DND-41 (cell line): Measurements from ENCODE around the gene BTC.

Experiments used
- ATAC-seq: fragments of 200-7000 bp; cut with Tn5 transposase; 3 replicates; pipeline ENCODE4 v1.9.1; 2021; ENCODE audit warnings: low read depth; ENCODE audit not compliant: insufficient read depth
- DNase-seq: peaks from one replicate; pipeline ENCODE4 v3.0.0-alpha.2; 2020
- H2AFZ ChIP-seq: 2 replicates; pipeline ENCODE4 v1.6.0; 2012; ENCODE audit warnings: low read depth, low read length
- H3K27ac ChIP-seq: 2 replicates; pipeline ENCODE4 v1.5.1; 2012; ENCODE audit warnings: low read length, inconsistent platforms
- H3K27me3 ChIP-seq: fragments of 200-600 bp; sonication (generic); 2 replicates; pipeline ENCODE4 v1.6.0; 2012; ENCODE audit warnings: low read length, mild to moderate bottlenecking, inconsistent platforms; ENCODE audit not compliant: insufficient read depth, poor library complexity
- H3K36me3 ChIP-seq: 2 replicates; pipeline ENCODE4 v1.5.1; 2012; ENCODE audit warnings: low read length, inconsistent platforms; ENCODE audit not compliant: insufficient read depth
- H3K4me1 ChIP-seq: 2 replicates; pipeline ENCODE4 v1.5.1; 2012; ENCODE audit warnings: mild to moderate bottlenecking, low read length; ENCODE audit not compliant: insufficient read depth
- H3K4me2 ChIP-seq: 2 replicates; pipeline ENCODE4 v1.6.0; 2012; ENCODE audit warnings: mild to moderate bottlenecking, moderate library complexity, low read length, inconsistent platforms; ENCODE audit not compliant: insufficient read depth
- H3K4me3 ChIP-seq, 2 experiments: fragments of 200-600 bp in 1 of 2; shearing (Covaris generic) in 1 of 2; 2 replicates each; pipeline ENCODE4 v1.5.1; 2012 to 2016; ENCODE audit warnings: inconsistent platforms in 2 of 2, low read length in 2 of 2, mild to moderate bottlenecking in 2 of 2, low read depth in 1 of 2, moderate library complexity in 1 of 2
- H3K79me2 ChIP-seq: 2 replicates; pipeline ENCODE4 v1.6.0; 2012; ENCODE audit warnings: low read length, inconsistent platforms; ENCODE audit not compliant: insufficient read depth
- H3K9ac ChIP-seq: 2 replicates; pipeline ENCODE4 v1.6.0; 2012; ENCODE audit warnings: low read depth, mild to moderate bottlenecking, inconsistent platforms, low read length, moderate library complexity
- H3K9me3 ChIP-seq: 2 replicates; pipeline ENCODE4 v1.5.1; 2012; ENCODE audit warnings: low read length, moderate library complexity, mild to moderate bottlenecking, inconsistent platforms; ENCODE audit not compliant: insufficient read depth, severe bottlenecking
- H4K20me1 ChIP-seq: 2 replicates; pipeline ENCODE4 v1.6.0; 2012; ENCODE audit warnings: low read length; ENCODE audit not compliant: insufficient read depth
- CTCF ChIP-seq: IDR thresholded peaks from 2 replicates; pipeline ENCODE4 v1.5.1; 2012; ENCODE audit warnings: borderline replicate concordance, low read length, moderate library complexity, mild to moderate bottlenecking; ENCODE audit not compliant: poor library complexity, severe bottlenecking; ENCODE audit errors: extremely low read depth
- EZH2 ChIP-seq: IDR thresholded peaks from 3 replicates; pipeline ENCODE4 v1.6.1; 2012; ENCODE audit warnings: borderline replicate concordance, low read depth, mild to moderate bottlenecking, moderate library complexity, low read length, inconsistent platforms; ENCODE audit not compliant: severe bottlenecking

The BTC gene

DNA sequence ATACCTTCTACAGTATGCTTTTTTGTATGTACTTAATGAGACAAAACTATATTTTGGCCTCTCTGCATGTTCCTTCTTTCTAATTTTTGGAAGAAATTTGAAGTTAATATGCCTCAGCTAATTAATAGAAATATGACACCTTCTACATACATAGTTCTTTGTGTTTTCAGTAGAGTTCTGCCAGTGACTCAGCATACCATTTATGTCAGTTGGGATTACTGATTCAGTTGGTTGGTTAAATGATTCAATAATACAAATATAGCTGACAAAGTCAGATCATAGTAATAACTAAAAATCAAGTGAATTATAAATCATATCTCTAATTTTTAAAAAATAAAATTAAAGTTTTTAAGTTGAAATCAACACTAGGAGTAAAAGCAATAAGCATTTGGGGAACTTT, 16.8 kb downstream of the BTC start:
- Histone ChIP-seq H3K4me1 (no peaks in the 10 kb centered on the region), H3K27me3 (no peaks in the 10 kb centered on the region), H3K4me2 (no peak overlapping the region), H3K27ac (no peak overlapping the region), H3K79me2 (no peaks in the 10 kb centered on the region), H4K20me1 (no peaks in the 10 kb centered on the region), H3K4me3 (no peak overlapping the region), H3K9me3 (no peaks in the 10 kb centered on the region), H2AFZ (no peak overlapping the region), H3K9ac (no peak overlapping the region), H3K36me3 (no peaks in the 10 kb centered on the region)
- ATAC-seq (no peak), DNase-seq (no peak)
- TF ChIP-seq EZH2 (no peak), CTCF (no peak)

DNA sequence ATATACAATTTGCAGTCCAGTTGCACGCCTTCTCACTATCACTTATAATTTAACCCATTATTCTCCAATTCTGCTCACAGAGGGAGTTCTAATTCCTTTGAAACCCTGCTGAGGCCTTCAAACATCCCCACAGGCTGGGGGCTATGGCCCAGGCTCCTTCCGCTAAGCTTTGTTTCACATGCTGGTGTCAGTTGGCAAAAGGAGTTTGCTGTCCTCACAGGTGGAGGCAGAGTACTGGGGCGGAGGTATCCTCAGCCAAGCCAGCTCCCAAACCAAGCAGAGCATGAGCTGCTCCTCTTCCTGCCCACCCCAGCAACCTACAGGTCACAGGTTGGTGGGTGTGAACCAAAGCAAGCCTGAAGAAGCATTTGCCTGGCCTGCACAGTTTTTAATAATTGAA, 21.5 kb downstream of the BTC start:
- Histone ChIP-seq H3K4me1 (no peaks in the 10 kb centered on the region), H2AFZ (no peak overlapping the region), H3K9me3 (no peaks in the 10 kb centered on the region), H3K36me3 (no peaks in the 10 kb centered on the region), H4K20me1 (no peaks in the 10 kb centered on the region), H3K27me3 (no peaks in the 10 kb centered on the region), H3K4me2 (no peak overlapping the region), H3K79me2 (no peaks in the 10 kb centered on the region), H3K4me3 (no peak overlapping the region), H3K9ac (no peak overlapping the region), H3K27ac (no peak overlapping the region)
- TF ChIP-seq EZH2 (no peak), CTCF (no peak)
- DNase-seq (no peak), ATAC-seq (no peak)

DNA sequence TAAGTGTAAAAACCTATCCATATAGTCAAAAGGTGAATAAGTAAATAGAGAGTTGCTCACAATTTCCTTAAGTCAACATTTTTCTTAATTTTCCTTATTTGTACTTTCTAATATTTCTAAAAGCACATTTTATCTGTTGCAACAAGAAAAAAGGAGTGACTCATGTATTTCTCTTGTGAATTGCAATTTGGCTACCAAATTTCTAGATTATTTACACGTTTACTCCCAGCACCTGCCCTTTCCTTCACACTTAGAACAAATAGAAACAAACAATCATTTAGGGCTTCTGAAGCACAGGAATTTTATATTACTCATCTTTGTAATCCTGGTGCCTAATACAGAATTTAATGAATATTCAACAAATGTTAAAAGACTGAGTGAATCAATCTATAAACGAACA, 22.2 kb downstream of the BTC start:
- no peak overlapping the region for H3K27ac ChIP-seq
- no peak for ATAC-seq
- H3K27me3 ChIP-seq, result no peaks in the 10 kb centered on the region
- no peaks in the 10 kb centered on the region for H4K20me1 ChIP-seq
- H3K4me2 ChIP-seq, result no peak overlapping the region
- H3K36me3 ChIP-seq, result no peaks in the 10 kb centered on the region
- no peak overlapping the region for H2AFZ ChIP-seq
- no peak overlapping the region for H3K9ac ChIP-seq
- no peak for TF ChIP-seq EZH2
- no peak for TF ChIP-seq CTCF
- no peaks in the 10 kb centered on the region for H3K4me1 ChIP-seq
- DNase-seq, result no peak
- no peaks in the 10 kb centered on the region for H3K9me3 ChIP-seq
- H3K79me2 ChIP-seq, result no peaks in the 10 kb centered on the region
- H3K4me3 ChIP-seq, result no peak overlapping the region

DNA sequence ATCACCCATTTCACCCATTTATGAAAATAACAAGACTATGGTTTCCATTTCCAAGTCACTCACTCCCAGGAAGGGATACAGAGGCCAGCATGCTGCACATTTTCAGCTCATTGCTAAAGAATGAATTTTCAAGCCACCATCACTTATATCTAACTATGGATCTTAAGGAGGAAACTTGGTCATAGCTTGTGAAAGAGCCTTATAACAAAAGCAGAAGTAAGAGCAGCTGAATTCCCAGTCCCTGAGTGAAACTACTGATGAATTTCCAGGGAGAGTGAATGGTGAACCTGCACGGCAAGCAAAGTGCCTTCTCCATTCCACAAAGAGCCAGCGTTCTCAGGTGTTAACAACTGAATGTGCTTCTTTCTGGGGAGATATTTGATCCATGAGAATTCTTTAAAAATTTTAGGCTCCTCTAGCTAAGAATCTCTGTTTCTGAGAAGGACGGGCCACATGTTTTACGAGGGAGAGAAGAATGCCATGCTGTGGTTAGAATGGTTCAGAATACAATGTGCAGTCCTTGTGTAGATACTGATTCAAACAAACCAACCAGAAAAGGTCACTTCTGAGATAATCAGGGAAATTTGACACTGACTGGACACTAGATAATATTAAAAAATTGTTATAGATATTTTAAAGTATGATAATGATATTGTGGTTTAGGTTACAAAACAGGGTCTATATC, 24.0 kb downstream of the BTC start:
- Histone ChIP-seq H3K36me3 (no peaks in the 10 kb centered on the region), H4K20me1 (no peaks in the 10 kb centered on the region), H3K79me2 (no peaks in the 10 kb centered on the region), H3K9ac (no peak overlapping the region), H2AFZ (no peak overlapping the region), H3K9me3 (no peaks in the 10 kb centered on the region), H3K27me3 (no peaks in the 10 kb centered on the region), H3K4me3 (no peak overlapping the region), H3K27ac (no peak overlapping the region), H3K4me2 (no peak overlapping the region), H3K4me1 (no peaks in the 10 kb centered on the region)
- TF ChIP-seq EZH2, result no peak
- no peak for TF ChIP-seq CTCF
- DNase-seq (no peak), ATAC-seq (no peak)
